Dedifferentiated amniotic fluid mesenchymal stem cell (primary cell): ENCODE measurements around the gene CEACAM1.
"Not testable (repeated sequence)": the region's sequence is repeated elsewhere in the genome, so short reads cannot be mapped to it uniquely, and the experiment has no call there.

ENCODE experiments used
- DNase-seq: peaks from one replicate; pipeline ENCODE4 v3.0.0-alpha.2; 2016; ENCODE audit errors: extremely low spot score

CEACAM1 gene

DNA sequence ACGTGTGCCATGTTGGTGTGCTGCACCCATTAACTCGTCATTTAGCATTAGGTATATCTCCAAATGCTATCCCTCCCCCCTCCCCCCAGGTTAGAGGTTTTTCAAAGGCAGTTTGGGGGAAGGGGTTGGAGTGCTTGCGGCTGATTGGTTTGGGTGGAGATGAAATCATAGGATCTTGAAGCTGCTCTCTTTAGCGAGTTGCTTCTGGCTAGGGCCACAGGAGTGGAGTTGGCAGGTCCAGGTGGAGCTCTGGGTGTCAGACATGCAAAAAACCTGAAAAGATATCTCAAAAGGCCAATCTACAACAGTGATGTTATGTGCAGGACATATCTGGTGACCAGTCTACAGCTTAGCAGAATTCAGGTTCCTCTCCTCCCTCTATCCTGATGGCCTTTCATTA, 52.9 kb downstream of the CEACAM1 start:
- DNase-seq = no peak

DNA sequence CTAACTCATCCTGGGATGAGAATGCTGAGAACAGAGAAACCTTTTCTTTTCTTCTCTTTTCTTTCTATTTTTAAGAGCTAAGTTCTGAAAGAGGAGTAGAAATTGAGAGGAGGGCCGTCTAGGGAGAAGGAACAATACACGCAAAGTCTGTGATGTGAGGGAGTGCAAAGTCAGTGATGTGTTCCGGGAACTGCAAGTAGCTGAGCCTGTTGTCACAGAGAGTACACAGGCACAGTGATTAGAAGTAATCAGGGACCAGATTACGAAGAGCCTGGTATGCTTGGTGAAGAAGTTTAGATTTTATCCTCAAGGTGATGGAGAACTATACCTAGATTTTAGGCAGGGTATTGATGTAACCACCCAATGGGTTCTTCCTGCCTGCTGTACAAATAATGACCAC, 53.5 kb downstream of the CEACAM1 start:
- DNase-seq = no peak

DNA sequence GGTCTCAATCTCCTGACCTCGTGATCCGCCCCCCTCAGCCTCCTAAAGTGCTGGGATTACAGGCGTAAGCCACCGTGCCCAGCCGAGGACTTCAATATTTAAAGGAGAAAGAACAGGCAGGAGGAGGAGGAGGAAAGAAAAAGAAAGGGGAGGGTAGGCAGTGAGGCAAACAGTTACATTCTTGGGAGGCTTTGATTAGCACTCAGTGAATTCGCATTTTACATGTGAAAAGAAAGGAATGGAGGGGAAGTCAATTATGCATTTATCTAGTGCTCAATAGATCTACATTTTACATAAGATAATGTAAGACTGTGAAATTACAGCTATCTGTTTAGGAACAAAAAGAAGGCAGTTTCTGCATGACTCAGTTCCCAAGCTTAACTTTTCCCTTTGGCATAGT, 54.6 kb downstream of the CEACAM1 start:
- DNase-seq = no peak

DNA sequence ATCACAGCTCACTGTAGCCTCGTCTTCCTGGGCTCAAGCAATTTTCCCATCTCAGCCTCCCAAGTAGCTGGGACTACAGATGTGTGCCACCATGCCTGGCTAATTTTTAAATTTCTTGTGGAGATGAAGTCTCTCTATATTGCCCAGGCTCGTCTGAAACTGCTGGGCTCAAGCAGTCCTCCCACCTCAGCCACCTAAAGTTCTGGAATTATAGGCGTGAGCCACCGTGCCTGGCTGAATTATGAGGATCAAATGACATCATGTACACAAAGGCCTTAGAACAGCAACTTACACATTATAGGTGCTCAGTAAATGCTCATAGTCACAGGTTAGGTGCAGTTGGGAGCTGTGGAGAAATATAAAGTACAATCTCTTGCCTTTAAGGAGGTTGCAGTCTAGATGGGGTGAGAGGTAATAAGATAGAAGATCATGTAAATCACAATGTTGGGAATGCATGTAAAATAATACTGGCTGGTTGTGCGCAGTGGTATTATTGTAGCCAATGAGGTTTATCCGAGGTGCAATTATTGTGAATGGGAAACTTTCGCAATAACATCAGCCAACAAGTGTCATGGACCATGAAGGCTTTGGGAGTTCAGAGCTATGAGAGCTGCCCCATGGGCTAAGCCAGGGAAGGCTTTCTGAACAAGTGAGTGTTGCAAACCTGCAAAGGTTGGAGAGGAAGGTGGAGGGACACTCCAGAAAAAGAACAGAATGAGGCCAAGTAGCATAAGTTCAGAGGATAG, 55.7 kb downstream of the CEACAM1 start:
- no peak for DNase-seq

DNA sequence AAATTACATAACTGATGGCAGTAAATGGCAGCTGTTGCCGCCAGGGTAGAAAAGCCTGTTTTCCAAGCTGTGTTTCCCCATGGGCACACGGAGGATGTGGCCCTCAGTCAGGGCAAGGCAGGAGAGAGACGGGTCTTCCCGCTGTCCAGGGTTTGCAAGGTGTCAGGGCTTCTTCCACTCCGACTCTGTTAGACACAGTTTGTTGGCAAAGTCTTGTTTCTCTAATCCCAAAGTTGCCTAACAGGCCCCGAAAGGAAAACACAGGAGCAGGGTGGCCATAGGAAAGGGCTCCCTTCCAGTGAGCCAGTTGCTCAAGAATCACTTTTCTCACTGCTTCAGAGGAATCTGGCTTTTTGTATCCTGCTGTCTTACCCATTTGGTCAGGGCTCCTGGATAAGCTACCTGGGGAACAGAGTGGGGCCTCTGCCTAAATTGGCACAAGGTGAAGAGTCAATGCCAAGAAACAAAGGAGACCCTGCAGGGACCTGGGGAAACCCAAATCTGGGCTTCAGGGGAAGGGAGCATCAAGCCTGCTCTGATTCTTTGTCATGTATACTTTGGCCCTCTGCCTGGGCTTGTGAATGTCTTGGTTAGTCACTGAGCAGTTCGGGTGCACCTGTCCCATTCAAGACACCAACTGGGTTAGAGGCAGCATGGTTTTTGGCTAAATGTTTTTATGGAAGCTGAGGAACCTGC, 56.6 kb downstream of the CEACAM1 start:
- DNase-seq = no peak

DNA sequence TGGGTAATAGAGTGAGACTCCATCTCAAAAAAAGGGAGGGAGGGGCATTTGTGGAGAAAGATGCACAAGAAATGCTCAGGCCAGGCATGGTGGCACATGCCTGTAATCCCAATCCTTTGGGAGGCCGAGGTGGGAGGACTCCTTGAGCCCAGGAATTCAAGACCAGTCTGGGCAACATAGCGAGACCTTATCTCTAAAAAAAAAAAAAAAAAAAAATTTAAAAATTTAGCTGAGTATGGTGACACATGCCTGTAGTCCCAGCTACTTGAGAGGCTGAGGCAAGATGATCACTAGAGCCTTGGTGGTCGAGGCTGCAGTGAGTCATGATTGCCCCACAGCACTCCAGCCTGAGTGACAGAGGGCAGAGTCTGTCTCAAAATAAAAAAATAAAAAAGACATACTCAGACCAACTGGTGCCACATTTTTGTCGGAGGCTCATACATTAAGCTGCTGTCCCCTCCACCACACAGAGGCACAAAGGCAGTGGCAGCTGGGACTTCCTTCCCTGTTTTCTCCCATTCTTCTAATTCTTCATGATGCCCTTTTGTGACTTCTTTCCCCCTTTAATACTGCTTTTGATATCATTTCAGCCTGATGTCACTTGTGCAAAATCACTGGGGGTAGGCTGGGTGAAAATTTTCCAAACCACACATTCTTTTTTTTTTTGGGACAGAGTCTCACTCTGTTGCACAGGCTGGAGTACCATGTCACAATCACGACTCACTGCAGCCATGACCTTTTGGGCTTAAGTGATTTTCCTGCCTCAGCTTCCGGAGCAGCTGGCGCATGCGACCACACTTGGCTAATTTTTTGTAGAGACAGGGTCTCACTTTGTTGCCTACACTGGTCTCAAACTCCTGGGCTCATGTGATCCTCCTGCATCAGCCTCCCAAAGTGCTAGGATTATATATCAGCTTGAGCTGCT, 58.7 kb downstream of the CEACAM1 start:
- no peak for DNase-seq

DNA sequence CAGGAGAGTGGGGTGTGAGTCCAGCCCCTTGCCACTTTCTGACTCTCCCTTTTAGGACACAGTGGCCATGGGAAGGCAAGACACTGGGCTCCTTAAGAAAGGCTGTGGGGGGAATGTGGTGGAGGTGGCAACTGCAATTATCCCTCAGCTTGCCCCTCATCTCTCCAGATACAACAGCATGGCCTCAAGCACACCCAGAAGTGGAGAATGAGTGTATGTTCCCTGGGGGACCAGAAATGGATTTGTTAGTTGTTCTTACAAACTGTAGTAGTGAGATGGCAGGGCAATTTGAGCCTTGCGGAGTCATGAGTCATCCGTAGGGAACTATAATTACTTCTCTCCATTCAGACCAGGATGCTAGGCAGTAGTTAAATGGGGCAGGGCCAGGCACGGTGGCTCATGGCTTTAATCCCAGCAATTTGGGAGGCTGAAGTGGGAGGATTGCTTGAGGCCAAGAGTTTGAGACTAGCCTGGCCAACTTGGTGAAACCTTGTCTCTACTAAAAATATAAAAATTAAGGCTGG, 59.9 kb downstream of the CEACAM1 start:
- peak; percentile 68 for DNase-seq

DNA sequence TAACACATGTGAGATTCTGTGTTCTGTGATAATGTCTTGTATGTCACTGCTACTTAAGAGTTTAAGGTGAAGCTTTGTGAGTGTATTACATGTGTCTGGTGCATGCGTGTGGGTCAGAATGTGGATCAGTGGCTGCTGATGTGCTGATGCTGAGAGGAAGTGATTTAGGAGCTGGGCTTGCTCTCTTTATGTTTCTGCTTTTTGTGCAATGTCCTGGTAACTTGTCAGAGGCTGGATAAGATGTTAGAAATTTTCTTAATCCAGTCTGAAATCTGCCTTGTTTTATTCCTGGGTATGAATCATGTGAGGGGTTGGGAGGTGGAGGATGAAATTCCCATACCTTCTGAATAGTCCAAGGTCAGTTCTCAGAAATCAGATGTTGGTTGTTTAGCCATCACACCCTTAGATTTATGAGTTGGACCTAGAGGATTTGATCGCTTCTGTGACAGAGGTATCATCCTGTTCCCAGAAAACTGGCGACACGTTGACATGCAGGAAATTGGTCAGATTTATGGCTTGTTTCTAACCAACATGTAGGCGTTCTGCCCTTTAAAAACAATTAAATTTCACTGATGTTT, 61.0 kb downstream of the CEACAM1 start:
- DNase-seq = no peak

DNA sequence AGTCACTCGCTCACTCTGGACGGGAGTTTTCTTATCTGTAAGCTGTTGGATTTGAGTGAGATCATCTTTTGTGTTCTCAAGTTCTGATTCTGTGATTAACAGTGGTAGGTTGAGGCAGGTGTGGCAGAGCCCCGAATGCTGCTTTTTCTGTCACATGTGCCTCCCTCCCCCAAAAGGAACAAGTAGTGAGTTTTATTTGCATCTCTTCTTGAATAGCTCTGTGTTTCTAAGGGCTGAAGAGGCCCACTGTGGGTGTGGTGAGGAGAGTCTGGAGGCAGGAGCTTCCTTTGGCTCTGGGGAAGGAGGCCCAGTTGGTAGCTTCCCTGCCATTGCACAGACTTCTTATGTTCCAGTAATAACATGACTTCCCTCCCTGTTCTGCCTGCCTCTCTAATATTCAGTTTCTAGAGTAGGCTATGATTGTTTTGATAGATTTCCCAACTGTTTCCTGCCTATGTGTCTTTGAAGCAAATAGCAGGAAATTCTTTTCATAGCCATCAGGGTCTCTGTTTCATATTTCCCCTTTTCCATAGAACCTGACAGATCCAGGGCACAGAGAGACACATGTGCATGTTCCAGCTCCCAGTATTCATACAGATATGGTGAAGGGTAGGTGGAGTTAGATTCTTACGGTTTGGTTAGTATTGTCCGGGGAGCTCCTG, 61.6 kb downstream of the CEACAM1 start:
- DNase-seq = no peak

DNA sequence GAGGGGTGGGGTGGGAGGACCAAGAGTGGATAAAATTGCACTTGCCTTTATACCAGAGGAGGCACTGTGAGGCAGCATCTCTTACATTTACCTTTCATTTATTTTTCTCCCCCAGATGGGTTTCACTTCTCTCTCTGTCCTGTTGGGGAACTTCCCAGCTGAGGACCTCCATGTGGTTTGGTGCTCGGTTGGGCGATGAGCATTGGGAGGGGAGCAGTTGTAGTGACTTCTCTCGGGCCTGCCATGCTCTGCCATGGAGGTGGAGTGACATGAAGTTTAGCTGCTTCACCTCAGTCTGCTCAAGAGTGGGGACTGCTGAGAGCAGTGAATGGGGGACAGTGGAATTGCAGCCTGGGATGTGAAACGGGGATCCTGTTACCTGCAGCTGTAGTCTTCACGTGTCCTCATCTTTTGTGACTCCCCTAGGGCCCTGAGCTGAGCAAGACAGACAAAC, 62.4 kb downstream of the CEACAM1 start:
- no peak for DNase-seq

DNA sequence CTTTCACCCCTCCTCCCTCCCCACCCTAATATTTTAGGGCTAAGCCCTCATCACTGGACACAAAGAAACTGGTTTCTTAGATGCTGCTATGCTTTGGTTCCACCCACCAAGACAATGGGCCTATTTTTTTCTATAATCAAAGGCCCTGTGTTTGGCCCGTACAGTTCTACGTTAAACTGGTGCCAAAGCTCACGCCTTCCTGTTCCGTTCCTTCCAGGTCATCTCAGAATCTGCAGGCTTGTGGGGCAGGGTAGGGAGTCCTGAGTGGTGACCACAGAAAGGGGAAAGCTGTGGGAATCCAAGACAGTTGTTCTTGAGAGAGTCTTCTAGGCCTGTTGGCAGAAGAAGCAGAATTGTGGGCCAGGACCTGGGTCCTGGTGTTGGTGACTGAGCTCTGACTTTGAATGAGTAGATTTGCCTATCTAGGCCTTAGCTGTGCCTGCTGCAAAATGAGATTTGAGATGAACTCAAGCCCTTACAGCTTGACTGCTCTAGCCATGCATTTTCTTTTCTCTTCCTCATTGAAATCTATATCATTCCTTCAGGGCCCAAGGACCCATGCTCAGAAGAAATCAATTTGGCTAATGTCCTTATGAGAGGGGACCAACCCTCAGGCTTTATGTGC, 66.5 kb downstream of the CEACAM1 start:
- DNase-seq = no peak

DNA sequence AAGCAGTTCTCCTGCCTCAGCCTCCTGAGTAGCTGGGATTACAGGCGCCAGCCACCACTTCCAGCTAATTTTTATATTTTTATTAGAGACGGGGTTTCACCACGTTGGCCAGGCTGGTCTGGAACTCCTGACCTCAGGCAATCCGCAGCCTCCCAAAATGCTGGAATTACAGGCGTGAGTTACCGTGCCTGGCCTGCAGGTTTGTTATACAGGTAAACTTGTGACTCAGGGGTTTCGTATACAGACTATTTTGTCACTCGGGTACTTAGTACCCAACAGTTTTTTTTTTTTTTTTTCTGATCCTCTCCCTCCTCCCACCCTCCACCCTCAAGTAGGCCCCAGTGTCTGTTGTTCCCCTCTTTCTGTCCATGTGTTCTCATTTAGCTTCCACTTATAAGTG, 67.0 kb downstream of the CEACAM1 start:
- DNase-seq = not testable (repeated sequence)

DNA sequence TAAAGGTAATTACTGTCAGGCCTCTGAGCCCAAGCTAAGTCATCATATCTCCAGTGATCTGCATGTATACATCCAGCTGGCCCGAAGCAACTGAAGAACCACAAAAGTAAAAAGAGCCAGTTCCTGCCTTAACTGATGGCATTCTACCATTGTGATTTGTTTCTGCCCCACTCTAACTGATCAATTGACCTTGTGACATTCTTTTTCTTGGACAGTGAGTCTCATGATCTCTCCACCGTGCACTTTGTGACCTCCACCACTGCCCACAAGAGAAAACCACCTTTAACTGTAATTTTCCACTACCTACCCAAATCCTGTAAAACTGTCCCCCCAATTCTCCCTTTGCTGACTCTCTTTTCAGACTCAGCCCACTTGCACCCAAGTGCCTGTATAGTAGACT, 68.4 kb downstream of the CEACAM1 start:
- DNase-seq = no peak
